Kidney epithelial cell (primary cell): Measurements from ENCODE around the gene COPB2. TPM values are rescaled to one million over a fixed set of nuclear protein-coding genes. Genes with fewer than 3 reads are reported as not detected.

Source experiments
- DNase-seq: peaks from one replicate; pipeline ENCODE4 v3.0.0-alpha.2; 2010; ENCODE audit warnings: low read depth
- H3K27me3 ChIP-seq: 2 replicates; pipeline ENCODE4 v1.6.0; 2011; ENCODE audit warnings: low read length; ENCODE audit not compliant: control insufficient read depth, insufficient read depth
- H3K36me3 ChIP-seq: 2 replicates; pipeline ENCODE4 v1.5.1; 2011; ENCODE audit warnings: low read length; ENCODE audit not compliant: control insufficient read depth, insufficient read depth
- H3K4me3 ChIP-seq: 2 replicates; pipeline ENCODE4 v1.5.1; 2011; ENCODE audit warnings: low read depth, mild to moderate bottlenecking, control low read depth, low read length
- CTCF ChIP-seq: IDR thresholded peaks from 2 replicates; pipeline ENCODE4 v1.5.1; 2011; ENCODE audit warnings: mild to moderate bottlenecking, moderate library complexity, low read length, control low read depth, inconsistent platforms; ENCODE audit not compliant: insufficient read depth, poor library complexity, severe bottlenecking
- total RNA-seq: library from RNA; depleted of rRNA; stranded (reverse); fragments of >200 nt; gene quantifications from 2 replicates; pipeline ENCODE4 v1.2.3, GENCODE V29; 2015

Gene COPB2
- 79.0 and 98.1 TPM in 2 replicates for total RNA-seq

GRCh38 chr3:139389552-139390368 lies at the start of gene COPB2:
Gene COPB2, minus strand, starts transcription at chr3:139389647. Its CDS starts 97 bp downstream, at chr3:139389550.
- no peaks in the 10 kb centered on the region for H3K27me3 ChIP-seq
- DNase-seq, result peak; percentile 96
- H3K36me3 ChIP-seq, result no peaks in the 10 kb centered on the region
- H3K4me3 ChIP-seq, result peak within 1 kb of the TSS; percentile 100
- no peak for TF ChIP-seq CTCF

GRCh38 chr3:139434764-139435307 lies 45.4 kb upstream of the COPB2 start:
- Histone ChIP-seq H3K27me3 (no peaks in the 10 kb centered on the region), H3K4me3 (no peak overlapping the region), H3K36me3 (no peaks in the 10 kb centered on the region)
- peak; percentile 25 for DNase-seq
- TF ChIP-seq CTCF, result no peak

GRCh38 chr3:139434228-139434627 lies 44.8 kb upstream of the COPB2 start:
- Histone ChIP-seq H3K27me3 (no peaks in the 10 kb centered on the region), H3K36me3 (no peaks in the 10 kb centered on the region), H3K4me3 (no peak overlapping the region)
- no peak for TF ChIP-seq CTCF
- no peak for DNase-seq

GRCh38 chr3:139433089-139433488 lies 43.6 kb upstream of the COPB2 start:
- DNase-seq, result no peak
- TF ChIP-seq CTCF, result no peak
- H3K4me3 ChIP-seq, result no peak overlapping the region
- H3K36me3 ChIP-seq, result no peaks in the 10 kb centered on the region
- no peaks in the 10 kb centered on the region for H3K27me3 ChIP-seq

- H3K36me3 ChIP-seq, result no peaks in the 10 kb centered on the region
- DNase-seq, result no peak
- H3K27me3 ChIP-seq, result no peaks in the 10 kb centered on the region
- no peak overlapping the region for H3K4me3 ChIP-seq
- no peak for TF ChIP-seq CTCF
Observed at GRCh38 chr3:139430493-139430892, 41.0 kb upstream of the COPB2 start.
